Panc1 (cell line): ENCODE results near the gene TRIM49B.
"Not testable (repeated sequence)": the region's sequence is repeated elsewhere in the genome, so short reads cannot be mapped to it uniquely, and the experiment has no call there.

Experiments used
- CTCF ChIP-seq: fragments of 450-650 bp; IDR thresholded peaks from 2 replicates; pipeline ENCODE4 v1.5.1; 2017; ENCODE audit warnings: mild to moderate bottlenecking
- POLR2AphosphoS5 ChIP-seq: IDR thresholded peaks from 2 replicates; pipeline ENCODE4 v1.6.1; 2012; ENCODE audit warnings: mild to moderate bottlenecking, low read depth, low read length, moderate library complexity

GRCh38 chr11:48983785-48984184, 44.8 kb upstream of the TRIM49B start, which contains the start of gene TRIM51G:
- not testable (repeated sequence) for TF ChIP-seq CTCF, POLR2AphosphoS5
